ENCODE measurements around the gene GJB5. TPM values are rescaled to one million over a fixed set of nuclear protein-coding genes. Genes with fewer than 3 reads are reported as not detected.

GJB5 gene
- total and polyA plus RNA-seq, 2 donors (not counting 1 experiment from before 2014, with no cell fraction given): not detected

- Histone ChIP-seq H3K27ac (ENCODE audit: low read length in 2 of 2) (no peak overlapping the region), H3K4me2 (replicated peaks; ENCODE audit: low read depth, low read length, poor library complexity, severe bottlenecking) (no peak overlapping the region), H4K20me1 (ENCODE audit: control insufficient read depth, insufficient read depth, low read length, poor library complexity, severe bottlenecking) (no peaks in the 10 kb centered on the region), H3K27me3 (replicated peaks in 1 of 4; ENCODE audit: control extremely low read depth in 1 of 4, control insufficient read depth in 3 of 4, insufficient read depth in 4 of 4, low read length in 3 of 4) (peaks cover 0 to 13% (median 3%) of the 10 kb centered on the region in 4 experiments), H2AFZ (ENCODE audit: insufficient read depth, low read depth, low read length, poor library complexity, severe bottlenecking) (no peak overlapping the region), H3K4me1 (ENCODE audit: control insufficient read depth in 2 of 2, insufficient read depth in 2 of 2, low read length in 2 of 2) (no peaks in the 10 kb centered on the region), H3K9me3 (ENCODE audit: control extremely low read depth in 1 of 3, control insufficient read depth in 2 of 3, insufficient read depth in 1 of 3, low read length in 2 of 3) (no peaks in the 10 kb centered on the region), H3K9ac (ENCODE audit: low read length) (no peak overlapping the region), H3K79me2 (ENCODE audit: control insufficient read depth, insufficient read depth, low read length) (no peaks in the 10 kb centered on the region), H3K4me3 (ENCODE audit: control extremely low read depth in 1 of 5, extremely low read depth in 1 of 5, insufficient read depth in 1 of 5, low read depth in 2 of 5, low read length in 4 of 5) (no peak overlapping the region), H3K36me3 (replicated peaks in 1 of 2; ENCODE audit: control extremely low read depth in 1 of 2, control insufficient read depth in 1 of 2, extremely low read depth in 1 of 2, insufficient read depth in 2 of 2, low read length in 1 of 2) (no peaks in the 10 kb centered on the region)
- intact Hi-C loops (cut with micrococcal nuclease): no loop called here
- POLR2A ChIA-PET: no interaction called here
- Mint-ChIP-seq H3K4me3 (no peak overlapping the region), H3K27ac (no peak overlapping the region), H3K27me3 (peaks cover 44% of the 10 kb centered on the region), H3K9me3 (ENCODE audit: insufficient read depth) (no peaks in the 10 kb centered on the region), H3K4me1 (no peaks in the 10 kb centered on the region)
- no peak for TF ChIP-seq EZH2 (IDR thresholded peaks at IDR 0.05; ENCODE audit: borderline replicate concordance, insufficient read depth, low read depth, low read length, poor library complexity, severe bottlenecking)
- TF ChIP-seq, protein P1, sequence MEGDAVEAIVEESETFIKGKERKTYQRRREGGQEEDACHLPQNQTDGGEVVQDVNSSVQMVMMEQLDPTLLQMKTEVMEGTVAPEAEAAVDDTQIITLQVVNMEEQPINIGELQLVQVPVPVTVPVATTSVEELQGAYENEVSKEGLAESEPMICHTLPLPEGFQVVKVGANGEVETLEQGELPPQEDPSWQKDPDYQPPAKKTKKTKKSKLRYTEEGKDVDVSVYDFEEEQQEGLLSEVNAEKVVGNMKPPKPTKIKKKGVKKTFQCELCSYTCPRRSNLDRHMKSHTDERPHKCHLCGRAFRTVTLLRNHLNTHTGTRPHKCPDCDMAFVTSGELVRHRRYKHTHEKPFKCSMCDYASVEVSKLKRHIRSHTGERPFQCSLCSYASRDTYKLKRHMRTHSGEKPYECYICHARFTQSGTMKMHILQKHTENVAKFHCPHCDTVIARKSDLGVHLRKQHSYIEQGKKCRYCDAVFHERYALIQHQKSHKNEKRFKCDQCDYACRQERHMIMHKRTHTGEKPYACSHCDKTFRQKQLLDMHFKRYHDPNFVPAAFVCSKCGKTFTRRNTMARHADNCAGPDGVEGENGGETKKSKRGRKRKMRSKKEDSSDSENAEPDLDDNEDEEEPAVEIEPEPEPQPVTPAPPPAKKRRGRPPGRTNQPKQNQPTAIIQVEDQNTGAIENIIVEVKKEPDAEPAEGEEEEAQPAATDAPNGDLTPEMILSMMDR (IDR thresholded peaks at IDR 0.05): no peak
- DNase-seq (no peak), ATAC-seq (ENCODE audit: low read depth) (no peak)
- CTCF ChIA-PET: no interaction called here
- 45% methylated on average over 1 of the region's 4 CpGs for WGBS (ENCODE audit: insufficient coverage)
These were observed 33.6 kb upstream of the GJB5 start for GRCh38 chr1:34721241-34721640.

- no peak overlapping the region for H3K4me3 ChIP-seq (ENCODE audit: control extremely low read depth in 1 of 5, extremely low read depth in 1 of 5, insufficient read depth in 1 of 5, low read depth in 2 of 5, low read length in 4 of 5)
- Mint-ChIP-seq H3K4me3 (no peak overlapping the region), H3K27ac (no peak overlapping the region), H3K4me1 (no peaks in the 10 kb centered on the region), H3K9me3 (ENCODE audit: insufficient read depth) (no peaks in the 10 kb centered on the region), H3K27me3 (peaks cover 46% of the 10 kb centered on the region)
- no peak overlapping the region for H3K4me2 ChIP-seq (replicated peaks; ENCODE audit: low read depth, low read length, poor library complexity, severe bottlenecking)
- 89% methylated on average over 1 of the region's 6 CpGs for WGBS (ENCODE audit: insufficient coverage)
- H3K27me3 ChIP-seq (replicated peaks in 1 of 4; ENCODE audit: control extremely low read depth in 1 of 4, control insufficient read depth in 3 of 4, insufficient read depth in 4 of 4, low read length in 3 of 4): peaks cover 0 to 10% (median 3%) of the 10 kb centered on the region in 4 experiments
- H3K9me3 ChIP-seq (ENCODE audit: control extremely low read depth in 1 of 3, control insufficient read depth in 2 of 3, insufficient read depth in 1 of 3, low read length in 2 of 3): no peaks in the 10 kb centered on the region
- DNase-seq (no peak), ATAC-seq (ENCODE audit: low read depth) (no peak)
- no peaks in the 10 kb centered on the region for H3K79me2 ChIP-seq (ENCODE audit: control insufficient read depth, insufficient read depth, low read length)
- ChIA-PET POLR2A (no interaction called here), CTCF (no interaction called here)
- H3K9ac ChIP-seq (ENCODE audit: low read length): no peak overlapping the region
- no peak overlapping the region for H3K27ac ChIP-seq (ENCODE audit: low read length in 2 of 2)
- no peaks in the 10 kb centered on the region for H3K36me3 ChIP-seq (replicated peaks in 1 of 2; ENCODE audit: control extremely low read depth in 1 of 2, control insufficient read depth in 1 of 2, extremely low read depth in 1 of 2, insufficient read depth in 2 of 2, low read length in 1 of 2)
- no peaks in the 10 kb centered on the region for H4K20me1 ChIP-seq (ENCODE audit: control insufficient read depth, insufficient read depth, low read length, poor library complexity, severe bottlenecking)
- H3K4me1 ChIP-seq (ENCODE audit: control insufficient read depth in 2 of 2, insufficient read depth in 2 of 2, low read length in 2 of 2): no peaks in the 10 kb centered on the region
- intact Hi-C loops (cut with micrococcal nuclease): no loop called here
- no peak overlapping the region for H2AFZ ChIP-seq (ENCODE audit: insufficient read depth, low read depth, low read length, poor library complexity, severe bottlenecking)
- no peak for TF ChIP-seq EZH2 (IDR thresholded peaks at IDR 0.05; ENCODE audit: borderline replicate concordance, insufficient read depth, low read depth, low read length, poor library complexity, severe bottlenecking)
- TF ChIP-seq, protein P1 (IDR thresholded peaks at IDR 0.05): no peak
These were observed 33.0 kb upstream of the GJB5 start for GRCh38 chr1:34721646-34722355.

Measured in B cell (primary cell).